Stimulated activated effector memory CD8-positive, alpha-beta T cell treated with anti-CD3 and anti-CD28 coated beads, Interleukin-12 subunit alpha, Interleukin-12 subunit beta, amount 100 ng/mL, for 72 hours (primary cell): ENCODE results near the gene BTBD9.

Source experiments
- ATAC-seq: fragments of 150-1000 bp; cut with Tn5 transposase; 2 replicates; pipeline ENCODE4 v1.10.0; 2021
- DNase-seq, 2 donors: peaks; one replicate each; pipeline ENCODE4 v3.0.0; 2021 to 2022; ENCODE audit warnings: low spot score in 2 of 2
- H3K27ac Mint-ChIP-seq: one replicate; pipeline ENCODE4 v1.8.0; 2022; ENCODE audit warnings: mild to moderate bottlenecking, mixed read lengths
- H3K36me3 Mint-ChIP-seq: one replicate; pipeline ENCODE4 v1.8.0; 2022; ENCODE audit warnings: mild to moderate bottlenecking, mixed read lengths
- H3K4me1 Mint-ChIP-seq: one replicate; pipeline ENCODE4 v1.8.0; 2022; ENCODE audit warnings: mixed read lengths
- H3K4me3 Mint-ChIP-seq: one replicate; pipeline ENCODE4 v1.8.0; 2022; ENCODE audit warnings: mild to moderate bottlenecking, mixed read lengths
- H3K9me3 Mint-ChIP-seq: one replicate; pipeline ENCODE4 v1.8.0; 2022; ENCODE audit warnings: mixed read lengths

BTBD9 gene

GRCh38 chr6:38415231-38416005 is 224.3 kb downstream of the BTBD9 start:
- no peak overlapping the region for H3K4me3 Mint-ChIP-seq
- ATAC-seq = no peak
- no peaks in the 10 kb centered on the region for H3K9me3 Mint-ChIP-seq
- no peaks in the 10 kb centered on the region for H3K36me3 Mint-ChIP-seq
- H3K4me1 Mint-ChIP-seq = peaks cover 20% of the 10 kb centered on the region
- H3K27ac Mint-ChIP-seq = no peak overlapping the region
- no peak for DNase-seq

DNA sequence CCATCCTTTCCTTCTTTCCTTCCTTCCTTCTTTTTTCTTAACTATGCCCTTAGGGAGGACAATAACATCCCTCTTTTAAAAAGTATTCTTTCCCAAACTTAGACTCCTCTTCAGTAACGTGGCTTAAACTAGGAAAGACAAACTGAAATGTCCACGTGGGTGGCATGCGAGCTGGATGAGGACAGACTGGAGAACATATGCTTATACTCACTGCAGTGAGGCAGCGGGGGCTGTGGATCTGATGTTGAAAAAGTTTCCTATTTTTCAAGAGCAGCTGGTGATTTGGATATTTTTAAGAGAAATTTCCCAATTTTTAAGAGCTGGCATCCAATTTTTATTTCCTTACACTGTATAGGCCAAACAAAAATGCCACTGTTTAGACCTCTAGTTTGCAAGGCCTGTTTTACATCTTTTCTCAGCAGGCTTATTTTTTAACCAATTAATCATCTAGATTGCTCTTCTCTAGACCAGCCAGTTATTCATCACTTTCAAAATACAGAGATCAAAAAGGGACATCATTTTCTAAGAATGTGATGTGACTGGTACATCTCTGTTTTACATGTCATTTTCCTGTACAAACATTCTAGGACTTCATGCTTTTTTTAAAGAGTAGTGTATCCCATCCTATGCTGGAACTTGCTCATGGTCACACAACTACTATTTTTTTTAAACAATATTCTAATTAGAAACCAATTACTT is 226.5 kb downstream of the BTBD9 start:
- H3K4me3 Mint-ChIP-seq = no peak overlapping the region
- peak overlapping the region; percentile 4 for H3K27ac Mint-ChIP-seq
- peaks cover 20% of the 10 kb centered on the region for H3K4me1 Mint-ChIP-seq
- H3K9me3 Mint-ChIP-seq = no peaks in the 10 kb centered on the region
- no peak for DNase-seq
- H3K36me3 Mint-ChIP-seq = no peaks in the 10 kb centered on the region
- peak; percentile 90 for ATAC-seq

DNA sequence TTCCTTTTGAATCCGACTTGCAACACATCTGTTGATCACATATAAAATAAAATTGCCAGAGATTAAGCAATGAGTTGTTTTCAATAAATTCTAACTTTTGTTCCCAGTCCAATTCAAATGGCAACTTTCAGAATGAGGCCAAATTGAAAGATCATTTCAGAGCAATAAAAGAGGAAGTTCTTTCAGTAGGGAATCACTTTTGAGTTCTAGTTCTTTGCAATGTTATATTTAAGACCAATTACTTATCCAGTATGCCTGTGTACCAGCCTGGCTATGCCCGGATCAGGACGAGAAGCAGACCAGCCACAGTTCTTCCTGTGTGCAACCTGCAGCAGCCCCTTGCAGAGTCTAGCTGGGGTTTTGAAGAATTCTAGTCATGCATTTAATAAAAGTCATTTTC is 232.5 kb downstream of the BTBD9 start:
- DNase-seq (no peak), ATAC-seq (no peak)
- no peaks in the 10 kb centered on the region for H3K9me3 Mint-ChIP-seq
- no peak overlapping the region for H3K27ac Mint-ChIP-seq
- no peak overlapping the region for H3K4me3 Mint-ChIP-seq
- H3K36me3 Mint-ChIP-seq = no peaks in the 10 kb centered on the region
- peaks cover 23% of the 10 kb centered on the region for H3K4me1 Mint-ChIP-seq

DNA sequence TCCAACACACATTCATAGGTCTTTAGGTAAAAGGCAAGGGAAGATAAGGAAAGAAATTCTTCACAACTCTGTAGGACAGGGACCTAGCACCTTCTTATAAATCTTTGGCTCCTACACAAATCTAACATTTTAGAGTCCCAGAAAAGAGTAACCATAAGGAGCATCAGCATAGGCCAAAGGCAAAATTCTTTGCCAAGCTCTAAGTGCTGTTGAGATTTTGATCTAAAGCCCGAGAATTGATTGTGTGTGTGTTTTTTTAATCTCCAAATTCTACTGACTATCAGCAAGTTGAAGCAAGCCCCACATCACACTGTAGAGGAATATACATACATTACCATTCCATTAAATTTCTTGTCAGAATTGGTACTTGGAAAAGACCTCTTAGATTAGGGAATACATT is 233.6 kb downstream of the BTBD9 start:
- ATAC-seq = no peak
- Mint-ChIP-seq H3K36me3 (no peaks in the 10 kb centered on the region), H3K9me3 (no peaks in the 10 kb centered on the region), H3K27ac (no peak overlapping the region), H3K4me3 (no peak overlapping the region), H3K4me1 (peaks cover 23% of the 10 kb centered on the region)
- no peak for DNase-seq

DNA sequence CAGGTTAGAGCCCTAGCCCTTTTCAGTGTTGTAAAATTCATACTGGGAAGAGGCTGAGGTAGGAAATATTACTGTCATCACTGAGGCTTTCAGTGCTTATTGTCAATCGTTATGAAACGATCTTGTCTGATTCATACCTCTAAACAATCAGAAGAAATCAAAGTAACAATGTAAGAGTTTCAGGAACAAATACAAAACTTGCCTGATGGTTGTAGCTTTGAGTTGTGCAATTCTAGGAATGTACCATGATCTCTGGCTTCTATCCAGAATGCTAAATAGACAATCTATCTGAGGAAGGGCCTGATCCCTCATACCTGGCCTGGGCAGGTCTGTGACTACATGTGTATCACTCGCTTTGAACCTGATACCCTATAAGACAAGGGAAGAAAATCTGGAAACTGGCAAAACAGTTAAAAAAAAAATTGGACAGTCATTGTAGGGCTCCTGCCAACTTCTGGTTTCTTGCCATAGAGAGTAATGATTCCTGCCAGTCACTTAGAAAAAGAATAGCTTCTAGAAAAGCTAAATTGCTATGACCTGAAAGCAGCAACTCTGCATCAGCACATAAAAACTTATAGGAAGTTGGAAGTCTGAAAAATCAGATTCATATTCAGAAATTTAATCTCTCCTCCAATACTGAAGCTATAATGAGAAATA is 234.7 kb downstream of the BTBD9 start:
- ATAC-seq (peak; percentile 94), DNase-seq (no peak)
- Mint-ChIP-seq H3K36me3 (no peaks in the 10 kb centered on the region), H3K4me3 (peak overlapping the region; percentile 3), H3K9me3 (no peaks in the 10 kb centered on the region), H3K27ac (no peak overlapping the region), H3K4me1 (peaks cover 23% of the 10 kb centered on the region)

DNA sequence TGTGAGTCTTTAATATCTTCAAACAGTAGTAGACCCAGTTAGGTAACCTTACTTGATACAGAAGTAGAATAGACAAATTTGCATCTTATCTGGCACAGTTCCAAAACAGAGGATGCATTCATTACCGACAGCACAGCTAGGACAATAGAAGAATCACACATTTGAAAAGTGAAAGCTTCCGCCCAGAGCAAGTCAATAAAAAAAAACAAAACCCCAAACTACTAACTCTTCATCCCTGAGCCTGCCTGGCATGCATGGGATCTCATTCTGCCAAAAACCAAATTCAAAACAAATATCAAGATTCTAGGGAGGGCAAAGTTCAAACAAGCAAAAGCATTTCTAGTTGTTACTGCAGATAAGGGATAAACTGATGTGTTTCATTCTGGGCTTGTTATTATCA is 235.4 kb downstream of the BTBD9 start:
- Mint-ChIP-seq H3K4me1 (peaks cover 23% of the 10 kb centered on the region), H3K36me3 (no peaks in the 10 kb centered on the region), H3K4me3 (peak overlapping the region; percentile 3), H3K27ac (no peak overlapping the region), H3K9me3 (no peaks in the 10 kb centered on the region)
- DNase-seq = no peak
- peak; percentile 21 for ATAC-seq

DNA sequence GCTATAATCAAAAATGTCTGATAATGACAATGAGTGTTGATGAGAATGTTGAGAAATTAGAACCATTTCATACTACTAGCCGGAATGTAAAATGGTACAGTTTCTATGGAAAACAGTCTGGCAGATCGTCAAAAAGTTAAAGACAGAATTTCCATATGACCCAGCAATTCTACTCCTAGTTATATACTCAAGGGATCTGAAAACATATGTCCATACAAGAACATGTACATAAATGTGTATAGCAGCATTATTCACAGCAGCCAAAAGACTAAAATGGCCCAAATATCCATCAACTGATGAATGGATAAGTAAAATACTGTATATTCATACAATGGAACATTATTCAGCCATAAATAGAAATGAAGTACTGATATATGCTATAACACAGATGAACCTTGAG is 236.2 kb downstream of the BTBD9 start:
- no peak overlapping the region for H3K27ac Mint-ChIP-seq
- DNase-seq (no peak), ATAC-seq (no peak)
- no peaks in the 10 kb centered on the region for H3K9me3 Mint-ChIP-seq
- H3K4me1 Mint-ChIP-seq = peaks cover 23% of the 10 kb centered on the region
- H3K4me3 Mint-ChIP-seq = no peak overlapping the region
- H3K36me3 Mint-ChIP-seq = no peaks in the 10 kb centered on the region

DNA sequence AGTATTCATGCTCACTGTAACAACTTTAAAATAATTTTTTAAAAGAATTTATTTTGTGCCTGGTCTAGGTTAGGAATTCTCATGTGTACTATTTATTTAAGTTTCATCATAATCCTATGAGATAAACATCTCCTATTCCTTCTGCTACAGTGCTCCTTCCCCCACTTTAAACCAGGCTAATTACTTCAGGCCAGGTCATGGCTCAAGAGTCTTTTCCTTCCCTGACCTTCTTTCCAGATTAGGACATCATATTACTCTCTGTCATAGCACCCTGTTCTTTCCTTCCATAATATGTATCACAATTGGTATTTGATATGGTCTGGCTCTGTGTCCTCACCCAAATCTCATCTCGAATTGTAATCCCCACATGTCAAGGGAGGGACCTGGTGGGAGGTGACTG is 239.0 kb downstream of the BTBD9 start:
- H3K9me3 Mint-ChIP-seq = no peaks in the 10 kb centered on the region
- DNase-seq (no peak), ATAC-seq (no peak)
- H3K36me3 Mint-ChIP-seq = no peaks in the 10 kb centered on the region
- H3K4me1 Mint-ChIP-seq = peaks cover 19% of the 10 kb centered on the region
- H3K27ac Mint-ChIP-seq = no peak overlapping the region
- H3K4me3 Mint-ChIP-seq = no peak overlapping the region

DNA sequence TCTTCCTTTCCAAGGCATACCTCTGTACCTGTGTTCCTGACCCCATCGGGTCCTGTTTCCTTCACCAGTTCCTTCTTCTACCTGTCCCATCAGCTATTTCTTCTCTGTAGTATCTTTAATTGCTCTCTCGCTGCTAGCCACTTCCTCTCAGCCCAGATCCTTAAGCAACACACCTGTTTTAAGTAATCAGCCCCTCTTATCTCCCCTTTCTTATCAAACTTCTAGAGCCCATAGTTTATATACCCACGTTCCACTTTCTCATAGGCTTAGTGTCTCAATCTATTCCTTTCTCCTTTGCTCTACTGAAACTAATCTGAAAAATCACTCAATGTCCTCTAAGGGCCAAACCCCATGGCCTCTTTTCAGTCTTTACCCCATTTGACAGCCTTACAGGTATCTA is 239.6 kb downstream of the BTBD9 start:
- H3K4me3 Mint-ChIP-seq = no peak overlapping the region
- ATAC-seq = no peak

DNA sequence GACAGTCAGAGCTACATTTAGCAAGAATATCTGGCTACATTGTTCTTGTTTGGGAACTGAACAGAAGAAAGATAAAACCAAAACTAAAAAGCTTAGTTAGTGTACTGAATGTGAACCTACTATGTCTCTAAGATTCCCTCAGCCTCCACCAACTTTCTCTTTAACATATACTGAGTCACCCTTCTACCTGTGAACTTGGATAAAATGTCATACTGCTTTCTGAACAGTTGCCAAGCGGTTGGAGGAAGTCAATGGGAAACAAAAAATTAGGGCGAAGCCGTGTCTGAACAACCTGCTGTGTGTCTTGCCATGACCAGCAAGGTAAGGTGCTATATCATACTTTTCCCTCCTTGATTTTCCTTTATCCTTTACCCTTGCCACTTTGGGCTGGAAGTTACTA is 243.5 kb downstream of the BTBD9 start:
- H3K36me3 Mint-ChIP-seq = no peaks in the 10 kb centered on the region
- no peak overlapping the region for H3K4me3 Mint-ChIP-seq
- H3K9me3 Mint-ChIP-seq = no peaks in the 10 kb centered on the region
- ATAC-seq (no peak), DNase-seq (no peak)
- no peaks in the 10 kb centered on the region for H3K4me1 Mint-ChIP-seq
- H3K27ac Mint-ChIP-seq = no peak overlapping the region

More for the DNA sequence above, 239.6 kb downstream of the BTBD9 start:
- Mint-ChIP-seq H3K9me3 (no peaks in the 10 kb centered on the region), H3K4me1 (peaks cover 16% of the 10 kb centered on the region), H3K27ac (no peak overlapping the region), H3K36me3 (no peaks in the 10 kb centered on the region)
- no peak for DNase-seq

- Mint-ChIP-seq H3K27ac (no peak overlapping the region), H3K9me3 (no peaks in the 10 kb centered on the region), H3K4me1 (no peaks in the 10 kb centered on the region), H3K4me3 (no peak overlapping the region), H3K36me3 (no peaks in the 10 kb centered on the region)
- DNase-seq = no peak
- ATAC-seq = no peak
Observed at GRCh38 chr6:38393986-38394385, 245.7 kb downstream of the BTBD9 start.

DNA sequence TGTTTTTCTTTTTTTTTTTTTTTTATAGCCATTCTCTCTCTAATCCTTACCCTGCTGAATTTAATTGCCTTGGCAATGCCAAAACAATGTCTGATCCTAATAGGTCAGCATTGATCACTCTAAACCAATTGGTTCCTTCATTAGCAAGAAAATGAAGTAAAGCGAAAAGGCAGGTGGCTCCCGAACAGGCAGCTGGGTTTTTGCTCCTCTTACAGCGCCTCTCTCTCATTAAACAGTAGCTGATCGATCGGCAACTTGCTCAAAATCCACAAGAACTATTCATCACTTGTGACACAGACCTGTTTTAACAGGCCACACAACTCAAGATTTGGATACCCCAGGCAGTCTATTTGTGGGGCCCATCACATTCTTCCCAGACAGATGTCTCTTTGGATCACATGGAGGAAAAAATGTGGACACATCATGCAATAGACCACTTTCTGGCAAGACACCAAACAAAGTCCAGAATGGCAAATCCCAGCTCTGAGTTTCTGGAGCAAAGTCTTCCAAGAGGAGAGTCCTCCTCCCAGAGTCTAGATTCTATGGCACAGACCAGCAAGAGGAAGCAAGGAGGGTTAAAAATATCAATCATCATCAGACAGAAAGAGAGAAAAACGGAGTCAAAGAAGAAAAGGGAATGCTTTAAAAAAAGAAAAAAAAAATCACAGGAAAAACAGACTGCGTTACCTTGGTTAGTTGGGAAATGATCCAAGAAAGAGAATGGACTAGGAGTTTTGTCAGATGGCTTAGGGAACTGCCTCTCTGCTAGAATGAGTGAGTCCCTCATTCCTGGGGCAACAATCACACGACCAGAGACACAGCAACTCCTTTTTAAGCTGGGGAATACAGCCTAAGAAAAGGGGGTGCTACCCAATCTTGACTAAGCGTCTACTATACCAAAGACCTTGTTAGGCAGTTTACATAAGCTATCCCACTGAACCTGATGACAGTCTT is 247.8 kb downstream of the BTBD9 start:
- DNase-seq (no peak), ATAC-seq (no peak)
- Mint-ChIP-seq H3K4me1 (no peaks in the 10 kb centered on the region), H3K36me3 (no peaks in the 10 kb centered on the region), H3K4me3 (no peak overlapping the region), H3K9me3 (no peaks in the 10 kb centered on the region), H3K27ac (no peak overlapping the region)

GRCh38 chr6:38391206-38391605 is 248.5 kb downstream of the BTBD9 start:
- Mint-ChIP-seq H3K4me1 (no peaks in the 10 kb centered on the region), H3K9me3 (no peaks in the 10 kb centered on the region), H3K27ac (no peak overlapping the region), H3K36me3 (no peaks in the 10 kb centered on the region), H3K4me3 (no peak overlapping the region)
- ATAC-seq = no peak
- DNase-seq = no peak

DNA sequence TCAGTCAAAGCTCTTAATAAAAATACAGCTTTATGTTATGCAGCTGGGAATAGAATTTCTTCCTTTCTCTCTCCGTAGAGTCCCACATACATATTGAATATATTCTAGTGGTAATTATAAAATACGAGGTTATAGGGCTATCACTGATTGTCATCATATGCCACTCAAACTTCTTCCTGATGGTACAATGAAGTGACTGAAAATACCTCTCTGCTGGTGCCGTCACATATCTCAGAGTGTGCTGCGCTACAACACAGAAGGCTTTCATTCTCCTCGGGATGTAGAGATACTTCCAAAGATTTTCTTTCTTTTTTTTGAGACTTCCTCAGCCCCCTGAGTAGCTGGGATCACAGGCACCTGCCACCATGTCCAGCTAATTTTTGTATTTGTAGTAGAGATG is 249.9 kb downstream of the BTBD9 start:
- Mint-ChIP-seq H3K4me3 (no peak overlapping the region), H3K9me3 (no peaks in the 10 kb centered on the region), H3K4me1 (no peaks in the 10 kb centered on the region), H3K36me3 (no peaks in the 10 kb centered on the region), H3K27ac (no peak overlapping the region)
- ATAC-seq = no peak
- no peak for DNase-seq

DNA sequence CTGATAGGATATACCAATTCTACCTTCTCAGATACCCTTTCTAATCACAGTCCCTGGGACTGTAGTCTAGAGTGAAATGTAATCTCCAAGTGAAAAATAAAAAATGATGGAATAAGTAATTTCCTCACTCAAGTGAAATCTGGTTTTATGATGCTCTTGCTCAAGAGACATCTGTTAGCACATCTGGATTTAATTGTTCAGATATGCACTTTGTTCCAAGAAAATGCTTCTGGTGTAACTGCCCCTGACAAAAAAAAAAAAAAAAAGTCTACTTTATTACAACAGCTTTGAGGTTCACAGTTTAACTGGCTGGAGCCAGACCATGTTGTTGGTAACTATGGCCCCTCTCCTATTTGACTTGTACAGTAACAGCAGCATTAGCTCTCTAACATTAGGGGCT is 251.8 kb downstream of the BTBD9 start:
- Mint-ChIP-seq H3K9me3 (no peaks in the 10 kb centered on the region), H3K4me3 (no peak overlapping the region), H3K36me3 (no peaks in the 10 kb centered on the region), H3K4me1 (no peaks in the 10 kb centered on the region), H3K27ac (no peak overlapping the region)
- ATAC-seq = no peak
- no peak for DNase-seq
